Endothelial cell (in vitro differentiated cells): ENCODE measurements around the gene MMP25. TPM values are rescaled to one million over a fixed set of nuclear protein-coding genes. Genes with fewer than 3 reads are reported as not detected.

ENCODE experiments used
- DNase-seq: peaks from one replicate; pipeline ENCODE4 v3.0.0; 2021; ENCODE audit warnings: low spot score
- H3K27ac Mint-ChIP-seq: one replicate; pipeline ENCODE4 v1.8.0; 2021; ENCODE audit warnings: mixed read lengths, inconsistent platforms; ENCODE audit not compliant: unreplicated experiment
- H3K27me3 Mint-ChIP-seq: one replicate; pipeline ENCODE4 v1.8.0; 2021; ENCODE audit warnings: mild to moderate bottlenecking, moderate library complexity, mixed read lengths, inconsistent platforms; ENCODE audit not compliant: unreplicated experiment
- H3K36me3 Mint-ChIP-seq: one replicate; pipeline ENCODE4 v1.8.0; 2021; ENCODE audit warnings: mild to moderate bottlenecking, low read depth, mixed read lengths, inconsistent platforms; ENCODE audit not compliant: unreplicated experiment
- H3K4me1 Mint-ChIP-seq: one replicate; pipeline ENCODE4 v1.8.0; 2021; ENCODE audit warnings: mild to moderate bottlenecking, mixed read lengths, inconsistent platforms; ENCODE audit not compliant: unreplicated experiment
- H3K4me3 Mint-ChIP-seq: one replicate; pipeline ENCODE4 v1.8.0; 2021; ENCODE audit warnings: mild to moderate bottlenecking, mixed read lengths, inconsistent platforms; ENCODE audit not compliant: unreplicated experiment
- H3K9me3 Mint-ChIP-seq: one replicate; pipeline ENCODE4 v1.8.0; 2021; ENCODE audit warnings: mixed read lengths, inconsistent platforms; ENCODE audit not compliant: unreplicated experiment
- CTCF ChIP-seq: fragments of 200-600 bp; sonication (generic); IDR thresholded peaks from one replicate; pipeline ENCODE4 v1.5.0; 2021; ENCODE audit warnings: antibody characterized with exemption; ENCODE audit not compliant: unreplicated experiment
- total RNA-seq: library from RNA; stranded (reverse); fragmentation: NEBNext Ultra II Directional; extraction: Animal tissue kit (Norgen Biotek cat#: 25700); gene quantifications from one replicate; pipeline ENCODE4 v1.2.1, GENCODE V29; 2021; ENCODE audit not compliant: unreplicated experiment

MMP25 gene
- total RNA-seq, 1 donor from 2014 or later: 5.4 TPM

DNA sequence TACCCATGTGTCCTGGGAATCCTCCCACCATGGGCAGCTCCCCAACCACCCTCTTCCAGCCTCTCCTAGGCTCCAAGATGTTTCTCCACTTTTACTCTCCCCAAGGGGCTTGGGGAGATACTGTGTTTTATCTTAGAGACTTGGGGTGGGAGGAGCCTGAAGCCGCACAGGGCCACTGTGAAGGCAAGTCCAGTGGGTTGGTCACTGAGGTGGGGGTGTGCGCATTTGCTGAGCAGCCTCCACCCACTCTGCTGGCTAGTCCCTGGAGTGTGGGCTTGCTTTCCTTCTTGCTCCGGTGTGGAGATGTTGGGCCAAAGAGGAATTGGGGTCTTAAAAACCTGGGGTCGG, 37.7 kb upstream of the MMP25 start:
- peaks cover 11% of the 10 kb centered on the region for H3K27me3 Mint-ChIP-seq
- no peak overlapping the region for H3K27ac Mint-ChIP-seq
- no peak overlapping the region for H3K4me3 Mint-ChIP-seq

DNA sequence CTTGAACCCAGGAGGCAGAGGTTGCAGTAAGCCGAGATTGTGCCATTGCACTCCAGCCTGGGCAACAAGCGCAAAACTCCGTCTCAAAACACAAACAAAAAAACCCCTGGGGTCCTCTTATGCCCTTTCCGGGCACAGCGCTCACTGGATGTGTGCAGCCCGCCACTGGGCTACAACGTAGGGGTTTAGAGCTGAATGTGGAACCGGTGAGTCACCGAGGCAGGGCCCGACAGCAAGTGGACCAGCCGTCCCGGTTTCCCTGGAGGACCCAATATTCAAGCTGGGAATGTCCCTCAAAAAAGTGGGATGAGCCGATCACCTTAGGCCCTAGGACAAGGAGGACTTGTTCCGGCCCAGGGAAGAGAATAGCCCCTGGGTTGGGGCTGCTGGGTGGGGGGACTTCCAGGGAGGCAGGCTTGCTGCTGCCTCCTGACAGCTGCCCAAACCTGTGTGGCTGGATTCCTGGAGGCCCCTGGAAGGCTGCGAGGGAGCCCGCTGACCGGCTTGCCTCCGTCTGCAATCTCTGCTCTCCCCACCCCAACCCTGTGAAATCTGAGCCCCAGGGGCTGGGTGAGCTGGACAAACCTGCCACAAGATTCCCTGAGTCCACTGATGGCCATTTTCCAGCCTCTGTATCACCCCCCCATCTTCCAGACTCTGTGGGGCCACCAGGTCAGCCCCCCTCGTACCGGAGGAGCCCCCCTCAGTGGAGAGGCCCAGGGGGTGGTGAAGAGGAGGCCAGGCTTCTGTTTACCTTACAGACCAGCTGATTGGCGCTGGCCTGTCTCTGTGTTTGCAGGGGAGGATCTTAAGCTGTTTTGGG, 36.6 kb upstream of the MMP25 start:
- no peak for TF ChIP-seq CTCF
- H3K4me1 Mint-ChIP-seq: peaks cover 24% of the 10 kb centered on the region
- H3K27me3 Mint-ChIP-seq: peaks cover 12% of the 10 kb centered on the region
- no peaks in the 10 kb centered on the region for H3K9me3 Mint-ChIP-seq
- no peak overlapping the region for H3K4me3 Mint-ChIP-seq
- DNase-seq: no peak
- peaks cover 1% of the 10 kb centered on the region for H3K36me3 Mint-ChIP-seq
- no peak overlapping the region for H3K27ac Mint-ChIP-seq

More for the DNA sequence above, 37.7 kb upstream of the MMP25 start:
- TF ChIP-seq CTCF: no peak
- no peak for DNase-seq
- Mint-ChIP-seq H3K4me1 (peaks cover 24% of the 10 kb centered on the region), H3K9me3 (no peaks in the 10 kb centered on the region), H3K36me3 (no peaks in the 10 kb centered on the region)

- peaks cover 14% of the 10 kb centered on the region for H3K27me3 Mint-ChIP-seq
- no peak for DNase-seq
- H3K36me3 Mint-ChIP-seq: peaks cover 5% of the 10 kb centered on the region
- H3K9me3 Mint-ChIP-seq: no peaks in the 10 kb centered on the region
- no peak overlapping the region for H3K4me3 Mint-ChIP-seq
- TF ChIP-seq CTCF: no peak
- H3K27ac Mint-ChIP-seq: no peak overlapping the region
- H3K4me1 Mint-ChIP-seq: peaks cover 24% of the 10 kb centered on the region
Observed at GRCh38 chr16:3010510-3010909, 35.9 kb upstream of the MMP25 start.

DNA sequence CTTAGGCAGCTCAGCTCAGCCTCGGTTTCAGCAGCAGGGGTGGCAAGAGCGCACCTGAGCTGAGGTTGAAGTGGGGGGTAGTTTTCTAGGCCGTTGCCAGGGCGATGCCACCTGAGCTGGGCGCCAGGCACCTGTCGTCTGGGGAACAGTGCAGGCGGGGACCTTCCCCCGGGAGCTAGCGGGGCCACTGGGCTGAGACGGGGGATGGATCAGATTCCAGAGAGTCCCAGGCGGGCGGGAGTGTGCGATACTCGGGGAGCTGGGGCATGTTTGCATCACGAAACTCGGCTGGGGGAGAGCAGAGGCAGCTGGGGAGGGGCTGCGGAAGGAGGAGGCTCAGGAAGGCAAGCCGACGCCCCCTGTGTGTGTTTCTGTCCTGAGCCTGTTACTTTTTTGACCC, 34.1 kb upstream of the MMP25 start:
- no peak for DNase-seq
- TF ChIP-seq CTCF: no peak
- no peaks in the 10 kb centered on the region for H3K9me3 Mint-ChIP-seq
- peaks cover 16% of the 10 kb centered on the region for H3K27me3 Mint-ChIP-seq
- no peak overlapping the region for H3K4me3 Mint-ChIP-seq
- no peak overlapping the region for H3K27ac Mint-ChIP-seq
- peaks cover 17% of the 10 kb centered on the region for H3K4me1 Mint-ChIP-seq
- peaks cover 5% of the 10 kb centered on the region for H3K36me3 Mint-ChIP-seq

DNA sequence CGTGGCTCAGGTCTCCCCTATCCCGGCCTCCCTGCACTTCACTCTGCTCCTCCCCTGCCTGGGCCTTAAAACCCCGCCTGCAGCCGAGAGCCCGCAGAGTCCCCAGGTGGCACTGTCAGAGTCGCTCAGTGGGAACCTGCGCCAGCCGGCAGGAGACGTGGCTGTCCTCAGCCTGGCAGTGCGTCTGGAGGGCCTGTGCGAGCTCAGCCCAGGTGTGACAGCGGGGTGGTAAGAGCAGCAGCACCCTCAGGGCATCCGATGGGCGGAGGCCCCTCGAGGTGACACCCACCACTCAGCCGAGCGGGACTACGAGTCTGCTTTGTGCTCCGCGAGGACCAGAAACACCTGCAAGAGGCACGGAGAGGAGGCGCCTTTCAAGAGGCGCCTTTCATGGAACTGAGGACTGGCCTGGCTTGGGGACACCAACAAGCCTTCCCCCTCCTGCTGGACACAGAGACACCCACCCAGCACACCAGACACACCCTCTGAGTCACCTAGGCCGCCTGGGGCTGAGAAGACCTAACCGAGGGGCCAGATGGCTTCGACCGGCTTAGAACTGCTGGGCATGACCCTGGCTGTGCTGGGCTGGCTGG, 33.4 kb upstream of the MMP25 start, which contains the start of gene CLDN9:
CLDN9 (plus strand) TSS at position 96 of the 593 bp plus-strand sequence; CDS start at position 536, 440 bp downstream.
- peaks cover 16% of the 10 kb centered on the region for H3K27me3 Mint-ChIP-seq
- no peaks in the 10 kb centered on the region for H3K9me3 Mint-ChIP-seq
- H3K27ac Mint-ChIP-seq: no peak within 1 kb of the TSS
- H3K4me3 Mint-ChIP-seq: no peak within 1 kb of the TSS
- H3K36me3 Mint-ChIP-seq: peaks cover 5% of the 10 kb centered on the region
- H3K4me1 Mint-ChIP-seq: peaks cover 12% of the 10 kb centered on the region
- TF ChIP-seq CTCF: no peak
- DNase-seq: no peak
